ENCODE results near the gene LRFN4. TPM values are rescaled to one million over a fixed set of nuclear protein-coding genes. Genes with fewer than 3 reads are reported as not detected.
"Not testable (repeated sequence)": the region's sequence is repeated elsewhere in the genome, so short reads cannot be mapped to it uniquely, and the experiment has no call there.

Gene LRFN4
- 10 to 100 TPM; 14.1 to 16.6 TPM for total RNA-seq

DNA sequence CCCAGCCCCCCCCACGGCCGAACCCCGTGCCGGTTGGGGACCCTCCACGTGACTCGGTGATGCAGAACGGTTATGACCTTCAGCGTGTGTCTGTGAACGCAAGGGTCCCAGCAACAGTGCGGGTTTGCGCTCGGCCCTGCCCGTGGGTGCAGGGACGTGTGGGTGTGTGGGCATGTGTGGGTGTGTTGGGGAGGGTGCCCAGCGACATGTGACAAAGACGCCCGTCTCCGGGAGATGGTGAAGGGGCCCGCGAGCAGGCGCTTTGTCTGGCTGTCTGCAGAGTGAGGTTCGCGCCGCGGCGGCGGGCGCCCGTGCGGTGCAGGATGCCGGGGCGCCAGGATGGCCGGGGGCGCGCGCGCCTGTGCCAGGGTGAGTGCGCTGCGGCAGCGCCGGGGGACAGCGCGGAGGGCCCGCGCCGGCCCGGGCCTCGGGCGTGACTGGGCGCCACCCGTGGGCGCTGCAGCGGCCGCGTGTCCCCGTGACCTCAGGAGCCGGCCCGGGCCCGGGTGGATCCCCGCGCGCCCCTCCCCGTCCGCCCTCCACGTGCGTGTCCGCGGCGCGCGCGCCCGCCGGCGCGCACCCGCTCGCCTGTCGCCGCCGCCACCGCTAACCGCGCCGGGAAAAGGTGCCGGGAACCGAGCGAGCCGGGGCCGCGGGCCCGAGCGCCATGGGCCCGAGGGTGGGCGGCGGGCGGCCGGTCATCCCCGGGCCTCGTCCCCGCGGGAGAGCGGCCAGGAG is at the start of gene LRFN4:
LRFN4 (plus strand) TSS at position 569 of the 738 bp plus-strand sequence. CDS start 681 bp downstream, outside the sequence.
- Mint-ChIP-seq H3K27ac (peak within 1 kb of the TSS; percentile 90), H3K27me3 (no peaks in the 10 kb centered on the region), H3K4me3 (peak within 1 kb of the TSS; percentile 85), H3K9me3 (no peaks in the 10 kb centered on the region), H3K4me1 (peaks cover 25% of the 10 kb centered on the region), H3K36me3 (ENCODE audit: low read depth) (peaks cover 2% of the 10 kb centered on the region)
- no peak for DNase-seq
- POLR2A ChIA-PET, result interaction anchor here (0.5 kb wide), 1 partner anchor 54 kb away, joined by 3 read pairs; no protein-coding TSS in a partner anchor
- CTCF ChIA-PET, result interaction anchor here (1.3 to 3.3 kb wide), 2 partner anchors 12 to 178 kb away, joined by 3 to 27 read pairs; partner anchors contain the start of gene RCE1

- DNase-seq, result no peak
- Mint-ChIP-seq H3K4me3 (no peak overlapping the region), H3K4me1 (no peaks in the 10 kb centered on the region), H3K27ac (no peak overlapping the region), H3K9me3 (no peaks in the 10 kb centered on the region), H3K27me3 (no peaks in the 10 kb centered on the region), H3K36me3 (ENCODE audit: low read depth) (peaks cover 1% of the 10 kb centered on the region)
- ChIA-PET POLR2A (no interaction called here), CTCF (no interaction called here)
These were observed 47.3 kb upstream of the LRFN4 start for GRCh38 chr11:66809592-66809991.

DNA sequence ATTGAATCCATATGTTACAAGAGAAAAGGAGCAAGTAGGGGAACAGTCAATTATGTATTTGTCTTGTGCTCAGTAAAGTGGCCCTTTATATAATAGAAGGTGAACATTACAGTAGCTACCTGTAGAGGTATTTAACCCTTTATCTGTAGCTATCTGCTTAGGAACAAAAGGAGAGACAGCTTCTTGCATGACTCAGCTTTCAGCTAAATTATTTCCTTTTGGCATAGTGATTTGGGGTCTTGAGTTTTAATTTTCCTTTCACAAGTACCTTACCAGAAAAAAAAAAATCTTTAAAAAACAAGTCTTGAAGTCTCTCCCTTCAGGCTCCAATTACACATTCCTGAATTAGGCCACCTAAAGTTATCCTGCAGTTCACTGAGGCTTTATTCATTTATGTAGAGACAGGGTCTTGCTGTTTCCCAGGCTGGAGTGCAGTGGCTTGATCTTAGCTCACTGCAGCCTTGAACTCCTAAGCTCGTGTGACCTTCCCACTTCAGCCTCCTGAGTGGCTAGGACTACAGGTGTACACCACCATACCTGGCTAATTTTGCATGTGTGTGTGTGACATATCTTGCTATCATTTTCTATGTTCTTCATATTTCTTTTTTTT is 46.2 kb upstream of the LRFN4 start:
- Mint-ChIP-seq H3K36me3 (ENCODE audit: low read depth) (peaks cover 1% of the 10 kb centered on the region), H3K4me1 (peaks cover 3% of the 10 kb centered on the region), H3K27ac (no peak overlapping the region), H3K27me3 (no peaks in the 10 kb centered on the region), H3K4me3 (no peak overlapping the region), H3K9me3 (no peaks in the 10 kb centered on the region)
- ChIA-PET CTCF (no interaction called here), POLR2A (no interaction called here)
- no peak for DNase-seq

GRCh38 chr11:66814678-66815077 is 42.2 kb upstream of the LRFN4 start:
- ChIA-PET POLR2A (no interaction called here), CTCF (no interaction called here)
- no peak for DNase-seq
- H3K36me3 Mint-ChIP-seq (ENCODE audit: low read depth), result no peaks in the 10 kb centered on the region
- no peaks in the 10 kb centered on the region for H3K9me3 Mint-ChIP-seq
- H3K4me1 Mint-ChIP-seq, result peaks cover 3% of the 10 kb centered on the region
- H3K27me3 Mint-ChIP-seq, result no peaks in the 10 kb centered on the region
- H3K27ac Mint-ChIP-seq, result no peak overlapping the region
- no peak overlapping the region for H3K4me3 Mint-ChIP-seq

DNA sequence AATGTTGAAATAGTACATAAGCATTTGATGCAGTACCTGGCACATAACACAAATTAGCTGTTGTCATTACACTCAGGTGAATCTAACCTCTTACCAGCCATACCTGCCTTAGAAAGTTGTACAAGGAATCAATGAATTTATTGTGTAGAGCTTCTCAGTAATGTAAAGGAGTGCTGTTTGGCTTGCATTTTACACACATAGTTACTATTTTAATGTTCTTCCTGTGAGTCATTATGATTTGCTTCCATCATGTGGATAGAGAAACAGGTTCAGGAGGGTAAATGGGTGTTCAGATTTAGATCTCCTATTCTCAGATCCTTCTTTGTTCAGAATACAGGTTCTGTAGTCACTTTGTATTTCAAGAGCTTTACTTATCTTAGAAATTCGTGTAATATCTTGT is 41.2 kb upstream of the LRFN4 start:
- ChIA-PET CTCF (no interaction called here), POLR2A (no interaction called here)
- no peaks in the 10 kb centered on the region for H3K27me3 Mint-ChIP-seq
- no peak overlapping the region for H3K27ac Mint-ChIP-seq
- H3K9me3 Mint-ChIP-seq, result no peaks in the 10 kb centered on the region
- no peak for DNase-seq
- no peak overlapping the region for H3K4me3 Mint-ChIP-seq
- no peaks in the 10 kb centered on the region for H3K36me3 Mint-ChIP-seq (ENCODE audit: low read depth)
- peaks cover 3% of the 10 kb centered on the region for H3K4me1 Mint-ChIP-seq

- no peak for DNase-seq
- CTCF ChIA-PET, result interaction anchor here (0.5 to 1.3 kb wide), 3 partner anchors 24 to 140 kb away, joined by 3 to 4 read pairs (median 4); partner anchors contain the start of gene RBM4B
- Mint-ChIP-seq H3K27ac (no peak overlapping the region), H3K9me3 (no peaks in the 10 kb centered on the region), H3K36me3 (ENCODE audit: low read depth) (no peaks in the 10 kb centered on the region), H3K4me1 (peaks cover 3% of the 10 kb centered on the region), H3K4me3 (no peak overlapping the region), H3K27me3 (no peaks in the 10 kb centered on the region)
- POLR2A ChIA-PET, result no interaction called here
These were observed 38.5 kb upstream of the LRFN4 start for GRCh38 chr11:66818231-66818955.

- no peak for DNase-seq
- ChIA-PET CTCF (interaction anchor here (0.5 to 1.2 kb wide), 3 partner anchors 23 to 323 kb away, joined by 3 to 6 read pairs (median 4); no protein-coding TSS in a partner anchor), POLR2A (no interaction called here)
- Mint-ChIP-seq H3K4me1 (peaks cover 3% of the 10 kb centered on the region), H3K36me3 (ENCODE audit: low read depth) (no peaks in the 10 kb centered on the region), H3K9me3 (no peaks in the 10 kb centered on the region), H3K4me3 (no peak overlapping the region), H3K27ac (no peak overlapping the region), H3K27me3 (no peaks in the 10 kb centered on the region)
These were observed 36.5 kb upstream of the LRFN4 start for GRCh38 chr11:66820381-66820780.

DNA sequence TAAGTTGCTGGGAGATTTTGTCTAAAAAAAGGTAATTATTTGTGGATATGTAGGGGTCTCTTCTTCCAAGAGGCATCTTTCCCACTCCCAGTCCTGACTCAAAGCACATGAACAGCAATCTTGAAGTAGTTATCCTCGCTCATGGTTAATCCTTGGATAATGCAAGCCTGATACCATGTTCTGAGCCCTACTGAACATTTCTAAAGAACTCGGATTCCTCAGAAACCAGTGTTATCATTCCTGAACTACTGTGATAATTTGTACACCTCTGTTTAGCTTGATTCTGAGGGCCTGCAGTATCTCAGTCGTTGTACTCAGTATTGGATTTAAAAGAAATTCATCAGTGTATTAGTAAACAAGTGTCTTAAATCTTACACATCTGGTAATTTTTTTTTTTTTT is 36.0 kb upstream of the LRFN4 start:
- Mint-ChIP-seq H3K4me3 (no peak overlapping the region), H3K27me3 (no peaks in the 10 kb centered on the region), H3K36me3 (ENCODE audit: low read depth) (no peaks in the 10 kb centered on the region), H3K9me3 (no peaks in the 10 kb centered on the region), H3K27ac (no peak overlapping the region), H3K4me1 (no peaks in the 10 kb centered on the region)
- DNase-seq, result no peak
- POLR2A ChIA-PET, result no interaction called here
- CTCF ChIA-PET, result interaction anchor here (0.6 to 0.7 kb wide), 2 partner anchors 95 to 513 kb away, joined by 4 to 5 read pairs; no protein-coding TSS in a partner anchor

DNA sequence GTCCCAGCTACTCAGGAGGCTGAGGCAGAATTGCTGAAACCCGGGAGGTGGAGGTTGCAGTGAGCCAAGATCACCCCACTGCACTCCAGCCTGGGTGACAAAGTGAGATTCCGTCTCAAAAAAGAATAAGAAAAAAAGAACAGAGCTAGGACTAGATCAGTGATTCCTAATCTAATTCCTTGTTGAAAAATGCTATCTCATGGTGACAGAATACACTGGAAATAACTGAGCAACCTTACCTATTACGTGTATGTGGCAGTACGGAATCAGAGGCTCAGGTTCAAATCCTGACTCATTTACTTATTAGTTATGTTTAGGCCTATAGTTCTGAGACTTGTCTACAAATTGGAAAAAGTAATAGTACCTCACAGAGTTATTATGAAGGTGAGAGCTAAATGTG is 33.2 kb upstream of the LRFN4 start:
- H3K36me3 Mint-ChIP-seq (ENCODE audit: low read depth), result no peaks in the 10 kb centered on the region
- H3K27me3 Mint-ChIP-seq, result no peaks in the 10 kb centered on the region
- no peaks in the 10 kb centered on the region for H3K4me1 Mint-ChIP-seq
- no peak overlapping the region for H3K27ac Mint-ChIP-seq
- DNase-seq, result no peak
- H3K4me3 Mint-ChIP-seq, result no peak overlapping the region
- POLR2A ChIA-PET, result no interaction called here
- H3K9me3 Mint-ChIP-seq, result no peaks in the 10 kb centered on the region
- CTCF ChIA-PET, result interaction anchor here (1.4 kb wide), 1 partner anchor 10 kb away, joined by 3 read pairs; no protein-coding TSS in a partner anchor

DNA sequence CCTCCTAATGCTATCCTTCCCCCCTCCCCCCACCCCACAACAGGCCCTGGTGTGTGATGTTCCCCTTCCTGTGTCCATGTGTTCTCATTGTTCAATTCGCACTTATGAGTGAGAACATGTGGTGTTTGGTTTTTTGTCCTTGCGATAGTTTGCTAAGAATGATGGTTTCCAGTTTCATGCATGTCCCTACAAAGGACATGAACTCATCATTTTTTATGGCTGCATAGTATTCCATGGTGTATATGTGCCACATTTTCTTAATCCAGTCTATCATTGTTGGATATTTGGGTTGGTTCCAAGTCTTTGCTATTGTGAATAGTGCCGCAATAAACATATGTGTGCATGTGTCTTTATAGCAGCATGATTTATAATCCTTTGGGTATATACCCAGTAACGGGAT is 32.3 kb upstream of the LRFN4 start:
- H3K36me3 Mint-ChIP-seq (ENCODE audit: low read depth); H3K4me1 Mint-ChIP-seq; H3K9me3 Mint-ChIP-seq; H3K27me3 Mint-ChIP-seq; H3K4me3 Mint-ChIP-seq; POLR2A ChIA-PET; DNase-seq; H3K27ac Mint-ChIP-seq: not testable (repeated sequence)
- CTCF ChIA-PET, result interaction anchor here (0.6 to 1.4 kb wide), 2 partner anchors 10 to 518 kb away, joined by 3 to 4 read pairs; no protein-coding TSS in a partner anchor

GRCh38 chr11:66834539-66834845 is 22.4 kb upstream of the LRFN4 start:
- Mint-ChIP-seq H3K27ac (no peak overlapping the region), H3K27me3 (no peaks in the 10 kb centered on the region), H3K9me3 (no peaks in the 10 kb centered on the region), H3K4me3 (no peak overlapping the region), H3K4me1 (peaks cover 5% of the 10 kb centered on the region), H3K36me3 (ENCODE audit: low read depth) (peaks cover 2% of the 10 kb centered on the region)
- DNase-seq, result no peak
- CTCF ChIA-PET, result interaction anchor here (0.5 to 3.4 kb wide), 14 partner anchors 8 to 229 kb away, joined by 3 to 16 read pairs (median 3); no protein-coding TSS in a partner anchor
- POLR2A ChIA-PET, result no interaction called here

GRCh38 chr11:66834943-66835342 is 21.9 kb upstream of the LRFN4 start:
- Mint-ChIP-seq H3K4me1 (peaks cover 5% of the 10 kb centered on the region), H3K27ac (no peak overlapping the region), H3K9me3 (no peaks in the 10 kb centered on the region), H3K36me3 (ENCODE audit: low read depth) (peaks cover 2% of the 10 kb centered on the region), H3K27me3 (no peaks in the 10 kb centered on the region), H3K4me3 (no peak overlapping the region)
- no peak for DNase-seq
- CTCF ChIA-PET, result interaction anchor here (0.5 to 3.4 kb wide), 12 partner anchors 8 to 228 kb away, joined by 3 to 16 read pairs (median 3); no protein-coding TSS in a partner anchor
- POLR2A ChIA-PET, result no interaction called here

- POLR2A ChIA-PET, result no interaction called here
- H3K27me3 Mint-ChIP-seq, result no peaks in the 10 kb centered on the region
- H3K4me1 Mint-ChIP-seq, result peaks cover 15% of the 10 kb centered on the region
- peaks cover 11% of the 10 kb centered on the region for H3K36me3 Mint-ChIP-seq (ENCODE audit: low read depth)
- H3K27ac Mint-ChIP-seq, result no peak overlapping the region
- CTCF ChIA-PET, result no interaction called here
- DNase-seq, result no peak
- H3K4me3 Mint-ChIP-seq, result no peak overlapping the region
- H3K9me3 Mint-ChIP-seq, result no peaks in the 10 kb centered on the region
These were observed 21.0 kb upstream of the LRFN4 start for GRCh38 chr11:66835768-66836405.

Data from activated CD4-positive, alpha-beta T cell treated with anti-CD3 and anti-CD28 coated beads, Interleukin-2, amount 10 ng/mL, durations not matched to agents 7 days and 5 days (primary cell).